Transverse colon (tissue), 4 donors: ENCODE measurements around the gene ARHGEF37.

Experiments
- CTCF ChIP-seq, 5 experiments: fragments of 200-600 bp in 3 of 5; fragments of 450-650 bp in 2 of 5; sonication (generic) in 3 of 5; IDR thresholded peaks; 1 replicate in 2 of 5; 2 replicates in 3 of 5; pipeline ENCODE4 v1.5.1; 2016 to 2017; ENCODE audit warnings: antibody characterized with exemption in 5 of 5, inconsistent platforms in 3 of 5, mild to moderate bottlenecking in 2 of 5, moderate library complexity in 1 of 5
- POLR2A ChIP-seq: fragments of 450-650 bp; IDR thresholded peaks from one replicate; pipeline ENCODE4 v1.6.1; 2016; ENCODE audit warnings: antibody characterized with exemption, mild to moderate bottlenecking, moderate library complexity
- POLR2AphosphoS5 ChIP-seq, 3 donors: sonication (generic); formaldehyde crosslinking; IDR thresholded peaks; one replicate each; pipeline ENCODE4 v1.6.1; 2016; ENCODE audit warnings: antibody characterized with exemption in 3 of 3

DNA sequence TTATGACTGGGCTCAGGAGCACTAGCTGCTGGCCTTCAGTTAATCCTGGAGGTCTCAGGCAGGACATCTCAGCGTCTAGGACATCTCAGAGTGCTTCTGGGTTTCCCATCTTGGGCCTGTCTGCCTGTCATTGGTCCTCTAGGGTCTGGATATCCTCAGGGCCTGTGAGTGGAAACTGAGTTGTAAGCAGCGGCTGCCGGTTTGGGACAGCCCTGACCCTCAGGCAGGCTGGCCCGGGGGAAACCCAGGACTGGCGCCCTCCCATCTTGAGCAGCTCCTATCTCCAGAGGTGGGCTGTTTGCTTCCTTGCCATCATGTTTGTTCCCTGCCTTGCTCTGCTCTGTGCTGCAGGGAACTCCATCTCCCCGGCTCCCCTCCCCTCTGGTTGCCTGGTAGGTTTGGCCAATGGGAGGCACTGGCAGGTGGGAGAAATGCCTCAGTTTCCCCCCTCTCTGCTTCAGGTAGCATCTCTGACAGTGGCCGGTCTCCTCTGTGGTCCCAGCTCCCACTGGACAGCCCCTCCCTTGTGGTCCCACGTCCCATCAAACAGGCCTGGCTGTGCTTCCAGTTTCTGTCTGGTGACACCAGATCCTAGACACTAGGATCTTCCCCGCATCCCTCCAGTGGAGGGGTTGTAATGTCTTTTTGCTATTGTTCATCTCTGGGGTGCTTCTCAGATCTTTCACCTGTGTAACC is 57.4 kb downstream of the ARHGEF37 start:
- TF ChIP-seq POLR2AphosphoS5 (IDR thresholded peaks at IDR 0.05) (no peak), CTCF (IDR thresholded peaks at IDR 0.05) (no peak), POLR2A (no peak)
